Germinal center (tissue), 1 donor: ENCODE data around the gene ZNF646.
"Not testable (repeated sequence)": the region's sequence is repeated elsewhere in the genome, so short reads cannot be mapped to it uniquely, and the experiment has no call there.

Experiments
- DNase-seq: peaks from one replicate; pipeline ENCODE4 v3.0.0; 2012; ENCODE audit warnings: mixed read lengths, low spot score

ZNF646 gene

DNA sequence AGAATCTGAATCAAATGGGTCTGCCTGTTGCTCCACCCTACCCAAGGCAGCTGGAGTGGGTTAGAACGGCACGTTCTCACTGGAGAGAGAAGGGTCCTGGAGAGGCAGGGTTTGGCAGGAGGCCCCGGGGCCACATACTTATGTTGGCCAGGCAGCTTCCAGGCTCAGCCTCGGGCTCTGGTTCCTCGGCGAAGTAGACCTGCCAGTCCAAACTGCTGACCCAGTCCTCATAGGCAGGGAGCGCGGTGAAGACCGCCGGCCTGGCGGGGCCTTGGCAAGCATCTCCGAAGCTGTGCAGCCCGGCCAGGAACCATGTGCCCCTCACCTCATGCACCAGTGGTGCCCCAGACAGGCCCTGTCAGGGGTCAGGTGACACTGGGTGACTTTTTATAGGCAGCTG is 9.8 kb downstream of the ZNF646 start:
- no peak for DNase-seq

DNA sequence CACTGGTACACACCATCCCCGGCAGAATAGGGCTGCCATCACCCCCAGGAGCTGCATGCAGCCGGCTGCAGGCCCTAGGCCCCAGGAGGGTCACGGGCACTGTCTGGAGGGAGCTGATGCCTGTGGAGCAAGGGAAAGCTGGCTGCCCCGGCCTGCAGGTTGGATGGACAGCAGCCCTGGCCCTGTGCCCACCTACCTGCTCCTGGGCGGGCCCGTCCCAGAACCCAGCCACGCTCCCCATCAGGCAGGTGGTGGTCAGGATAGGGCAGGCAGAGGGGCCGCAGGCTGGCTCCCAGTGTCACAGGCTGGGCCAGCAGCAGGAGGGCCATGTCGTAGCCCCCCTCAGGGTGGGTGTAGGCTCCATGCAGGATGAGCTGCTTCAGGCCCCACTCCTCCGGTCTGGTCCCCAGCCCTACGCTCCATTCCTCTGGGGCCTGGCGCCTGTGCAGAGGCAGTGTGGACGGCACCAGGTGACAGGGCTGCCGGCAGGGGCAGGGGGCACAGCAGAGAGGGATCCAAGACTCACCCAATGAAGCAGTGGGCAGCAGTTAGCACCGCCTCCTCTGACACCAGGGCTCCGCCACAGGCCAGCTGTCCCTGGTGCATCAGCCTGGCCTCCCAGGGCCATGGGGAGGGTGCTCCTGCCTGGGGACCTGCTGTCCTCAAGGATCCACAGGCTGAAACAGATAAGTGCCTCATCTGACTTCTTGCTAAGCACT is 10.5 kb downstream of the ZNF646 start:
- no peak for DNase-seq

DNA sequence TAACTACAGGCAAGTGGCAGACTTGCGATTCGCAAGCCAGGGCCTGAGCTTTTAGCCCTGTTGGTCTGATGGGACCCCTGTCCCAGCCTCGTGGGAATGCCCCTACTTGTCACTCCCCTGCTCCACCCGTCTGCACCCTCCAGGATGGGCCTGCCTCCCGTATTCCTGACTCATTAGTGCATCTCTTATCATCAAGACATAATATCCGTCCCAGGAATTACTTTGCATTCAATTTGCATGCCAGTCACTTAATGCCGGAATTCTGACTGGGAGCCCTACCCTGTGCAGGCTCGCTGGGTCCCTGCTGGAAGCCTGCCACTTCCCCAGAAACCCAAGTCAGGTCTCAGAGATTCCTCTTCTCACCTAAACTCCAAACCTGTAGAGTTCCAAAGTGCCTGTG is 11.2 kb downstream of the ZNF646 start:
- no peak for DNase-seq

DNA sequence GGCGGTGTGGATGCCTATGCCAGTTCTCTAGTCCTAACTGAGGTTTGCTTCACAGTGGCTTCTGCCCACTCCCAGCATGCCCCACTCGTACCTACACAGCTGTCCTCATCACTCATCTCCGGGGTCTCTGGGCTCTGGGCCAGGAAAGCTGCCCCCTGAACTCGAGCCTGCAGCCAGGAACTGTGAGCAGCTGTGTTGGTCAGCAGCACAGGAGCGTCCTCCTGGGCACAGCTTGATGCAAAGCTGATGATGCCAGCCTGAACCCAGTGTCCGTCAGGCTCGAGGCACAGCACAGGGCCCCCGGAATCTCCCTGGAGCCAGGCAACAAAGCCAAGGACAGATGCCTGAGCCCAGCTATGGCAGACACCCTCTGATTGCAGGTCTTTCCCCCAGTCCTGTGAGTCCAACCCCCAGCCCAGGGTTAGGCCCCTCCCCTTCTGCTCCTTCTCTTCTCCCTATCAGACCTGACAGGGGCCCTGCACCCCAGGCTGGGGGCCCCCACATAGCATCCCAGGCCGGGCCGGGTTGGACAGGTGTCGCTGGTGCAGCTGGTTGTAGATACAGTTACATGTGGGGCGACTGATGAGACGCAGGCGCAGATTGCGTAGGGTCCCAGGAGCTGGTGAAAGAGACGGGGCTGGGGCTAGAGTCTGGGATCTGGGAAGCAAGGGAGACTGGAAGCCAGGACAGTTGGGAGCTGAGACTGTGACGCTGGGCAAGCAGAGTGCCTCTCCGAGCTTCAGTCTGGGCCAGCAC is 11.8 kb downstream of the ZNF646 start:
- DNase-seq: no peak

DNA sequence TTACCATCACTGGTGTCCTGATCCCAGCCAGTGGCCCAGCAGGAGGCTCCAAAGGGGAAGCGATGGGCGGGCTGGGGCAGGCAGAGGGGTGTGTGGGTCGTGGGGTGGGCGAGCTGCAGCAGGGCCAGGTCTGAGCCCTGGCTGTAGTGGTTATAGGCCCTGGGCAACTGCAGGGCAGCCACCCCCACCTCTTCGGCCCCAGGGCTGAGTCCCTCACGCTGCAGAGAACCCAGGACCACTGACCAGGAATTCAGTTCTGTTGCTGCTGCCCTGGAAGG is 12.3 kb downstream of the ZNF646 start:
- no peak for DNase-seq

DNA sequence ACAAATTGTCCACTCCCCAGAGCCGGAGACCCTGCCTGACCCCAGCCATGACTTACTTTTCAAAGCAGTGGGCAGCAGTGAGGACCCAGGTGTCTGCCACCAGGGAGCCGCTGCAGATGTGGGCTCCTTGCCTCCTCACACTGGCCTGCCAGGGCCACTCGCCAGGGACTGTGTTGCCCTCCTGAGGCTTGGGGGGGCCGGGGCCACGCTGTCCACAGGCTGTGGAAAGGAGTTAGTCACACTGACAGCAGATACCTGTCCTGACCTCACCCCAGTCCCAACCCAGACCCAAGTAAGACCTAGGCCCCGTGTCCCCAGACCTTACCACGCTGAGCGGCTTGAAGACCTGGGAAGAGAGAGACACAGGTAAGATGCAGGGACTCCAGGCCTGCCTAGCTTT is 13.3 kb downstream of the ZNF646 start:
- no peak for DNase-seq

DNA sequence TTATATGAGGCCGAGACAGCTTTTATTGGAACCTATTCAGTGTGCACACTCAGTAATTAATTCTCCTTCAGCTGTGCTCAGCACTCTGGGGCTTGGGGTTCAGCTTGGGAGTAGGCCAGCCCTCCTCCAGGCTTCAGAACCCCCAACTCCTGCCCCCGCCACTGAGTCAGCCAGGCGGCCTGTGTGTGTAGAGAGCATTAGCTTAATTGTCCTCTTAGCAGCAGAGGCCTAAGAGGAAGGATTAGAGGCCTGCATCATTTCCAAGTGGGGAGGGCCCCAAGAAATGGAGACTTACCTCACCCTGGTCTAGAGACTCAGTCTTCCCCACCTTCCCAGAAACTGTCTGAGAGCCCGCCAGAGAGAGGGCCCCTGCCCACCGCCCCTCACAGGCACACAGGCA is 13.7 kb downstream of the ZNF646 start:
- DNase-seq: no peak

DNA sequence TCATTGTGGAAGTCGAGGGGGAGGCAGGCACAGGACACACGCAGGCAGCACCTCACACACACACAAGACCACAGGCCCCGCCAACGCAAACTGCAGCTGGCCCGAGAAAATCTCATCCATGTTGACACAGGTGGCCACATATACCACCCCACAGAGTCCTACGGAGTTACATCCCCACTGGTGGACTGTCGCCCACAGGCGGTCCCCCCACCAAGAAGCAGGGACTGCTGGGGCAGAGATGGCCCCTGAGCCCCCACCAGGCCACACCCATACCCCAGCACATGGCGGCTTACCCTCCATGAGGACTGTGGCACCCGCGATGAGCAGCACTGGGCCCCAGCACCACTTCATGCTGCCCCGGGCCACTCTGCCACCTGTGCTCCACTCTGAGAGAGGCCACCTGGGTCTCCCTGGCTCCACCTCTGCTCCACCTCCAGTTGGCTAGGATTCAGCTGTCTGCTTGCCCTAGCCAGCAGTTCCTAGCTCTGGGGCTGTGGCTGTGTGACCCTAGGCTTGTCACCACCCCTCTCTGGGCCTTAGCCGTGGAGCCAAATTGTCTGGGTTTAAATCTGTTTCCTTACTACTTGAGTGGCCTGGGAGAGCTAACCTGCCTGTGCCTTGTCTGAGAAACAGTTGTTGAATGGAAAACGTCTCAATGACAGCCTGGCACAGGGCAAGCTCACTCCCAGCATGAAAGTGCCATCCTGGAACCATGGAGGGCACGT is 14.4 kb downstream of the ZNF646 start, which contains the start of gene PRSS53:
PRSS53 (minus strand) TSS at position 485 of the 725 bp plus-strand sequence; CDS start at position 351, 134 bp downstream.
- no peak for DNase-seq

DNA sequence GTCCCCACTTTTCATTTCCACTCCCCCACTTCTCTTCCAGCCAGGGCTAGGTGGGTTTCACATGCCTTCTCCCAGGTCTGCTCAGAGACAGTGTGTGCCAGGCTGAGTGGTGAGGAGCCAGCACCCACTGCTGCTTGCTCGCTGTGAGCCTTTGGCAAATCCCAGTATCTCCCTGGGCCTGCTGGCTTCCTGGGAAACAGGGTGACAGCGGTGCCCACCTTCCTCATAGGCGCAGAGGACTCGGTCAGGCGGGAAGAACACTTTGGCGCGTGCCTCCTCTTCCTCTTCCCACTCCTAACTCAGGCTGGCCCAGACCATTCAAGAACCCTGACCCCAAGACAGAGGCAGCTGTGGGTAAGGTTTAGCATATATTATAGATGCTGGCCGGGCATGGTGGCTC is 15.0 kb downstream of the ZNF646 start:
- no peak for DNase-seq

DNA sequence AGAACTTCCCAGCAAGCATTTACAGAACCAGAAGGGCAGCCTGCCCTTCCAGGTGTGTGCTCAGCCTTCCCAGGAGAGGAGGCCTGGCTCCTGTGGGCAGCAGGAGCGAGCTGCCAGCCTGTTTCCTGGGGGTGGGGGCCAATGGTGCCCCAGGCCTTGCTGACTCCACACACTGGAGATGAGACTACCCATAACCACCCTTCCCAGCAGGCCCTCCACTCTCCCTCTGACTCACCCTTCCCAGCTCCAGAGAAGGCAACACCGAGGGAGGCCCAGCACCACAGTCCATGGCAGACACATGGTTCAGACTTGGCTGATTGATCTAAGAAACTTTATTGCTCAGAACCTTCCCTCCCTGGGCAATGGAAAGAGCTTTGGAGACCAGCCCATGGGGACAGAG is 16.3 kb downstream of the ZNF646 start:
- no peak for DNase-seq

DNA sequence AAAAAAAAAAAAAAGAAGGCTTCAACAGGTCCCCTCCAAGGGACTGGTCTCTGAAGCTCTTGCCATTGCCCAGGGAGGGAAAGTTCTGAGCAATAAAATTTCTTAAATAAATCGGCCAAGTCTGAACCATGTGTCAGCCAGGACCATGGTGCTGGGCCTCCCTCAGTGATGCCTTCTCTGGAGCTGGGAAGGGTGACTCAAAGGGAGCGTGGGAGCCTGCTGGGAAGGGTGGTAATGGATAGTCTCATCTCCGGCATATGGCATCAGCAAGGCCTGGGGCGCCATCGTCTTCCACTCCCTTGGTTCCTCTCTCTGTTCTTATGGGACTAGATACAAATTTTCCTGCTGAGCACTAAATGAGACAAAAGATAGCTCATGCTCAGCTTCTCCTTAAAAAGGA is 18.1 kb downstream of the ZNF646 start:
- DNase-seq: no peak

DNA sequence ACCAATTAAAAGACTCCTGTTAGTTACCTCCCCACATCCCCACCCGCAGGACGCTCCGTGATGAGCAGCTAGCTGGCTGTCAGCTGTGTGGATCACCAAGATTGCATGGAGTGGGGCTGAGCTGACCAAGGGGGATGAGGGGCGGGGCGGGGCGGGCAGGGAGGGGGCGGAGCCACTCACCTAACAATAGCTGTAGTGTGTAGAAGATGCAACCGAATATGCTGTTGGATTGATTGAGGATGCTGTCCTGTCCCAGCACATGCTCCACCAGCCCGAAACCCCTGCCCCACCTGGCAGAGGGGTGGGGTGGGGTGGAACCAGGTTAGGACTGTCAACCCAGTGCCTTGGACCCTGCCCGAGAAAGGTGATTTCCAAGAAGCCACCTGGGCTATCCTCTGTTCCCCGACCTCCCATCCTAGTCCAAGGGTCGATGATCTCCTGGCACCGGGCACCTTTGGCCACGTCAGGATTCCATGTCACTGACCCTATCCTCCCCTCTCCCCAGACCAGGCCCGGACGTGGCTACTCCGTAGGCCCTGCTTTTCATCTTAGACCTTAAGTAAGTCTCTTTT is 19.0 kb downstream of the ZNF646 start:
- no peak for DNase-seq

DNA sequence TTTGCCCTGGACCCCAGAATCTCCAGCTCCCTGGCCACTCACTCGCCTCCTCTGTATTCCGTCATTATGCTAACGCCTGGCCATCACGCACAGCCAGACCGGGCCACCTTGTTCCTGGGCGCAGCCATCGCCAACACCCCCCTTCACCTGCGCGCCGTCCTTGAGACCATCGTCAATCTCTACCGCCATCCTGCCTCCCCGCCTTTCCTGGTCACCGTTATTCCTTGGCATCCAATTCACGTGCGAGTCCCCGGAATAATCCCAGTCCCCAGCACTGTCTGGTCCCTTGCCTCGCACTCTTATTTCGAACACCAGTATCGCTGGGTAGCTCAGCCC is 19.8 kb downstream of the ZNF646 start:
- DNase-seq: no peak

DNA sequence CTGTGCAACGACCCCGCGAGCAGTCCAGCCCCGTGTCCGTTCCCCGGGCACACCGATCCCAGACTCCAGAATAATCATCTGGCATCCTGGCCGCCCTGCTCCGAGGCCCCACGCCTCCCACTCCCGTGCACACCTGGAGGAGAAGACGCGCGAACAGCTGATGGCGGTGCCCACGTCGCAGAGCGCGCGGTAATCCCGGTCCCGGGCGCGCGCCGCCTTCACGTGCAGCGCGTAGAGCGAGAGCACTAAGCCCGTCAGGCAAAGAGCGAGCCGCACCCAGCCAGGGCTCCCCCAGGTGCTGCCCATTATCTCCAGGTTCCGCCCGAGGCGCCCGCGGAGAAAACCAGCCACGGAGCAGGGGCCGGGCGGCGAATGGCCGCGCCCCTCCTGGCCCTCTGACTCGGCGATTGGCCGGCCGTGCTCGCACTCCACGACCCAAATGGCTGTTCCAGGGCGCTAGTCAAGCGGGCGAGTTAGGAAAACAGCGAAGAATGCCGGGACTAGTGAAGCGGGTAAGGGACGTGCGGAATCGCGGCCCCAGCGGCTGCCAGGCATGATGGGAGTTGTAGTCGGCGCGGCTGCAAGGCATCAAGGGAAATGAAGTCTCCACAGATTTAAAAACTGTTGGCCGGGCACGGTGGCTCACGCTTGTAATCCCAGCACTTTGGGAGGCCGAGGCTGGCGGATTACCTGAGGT is 20.4 kb downstream of the ZNF646 start, which contains the start of gene VKORC1:
VKORC1 (minus strand) TSS at position 374 of the 697 bp plus-strand sequence; CDS start at position 306, 68 bp downstream.
- peak; percentile 86 for DNase-seq

DNA sequence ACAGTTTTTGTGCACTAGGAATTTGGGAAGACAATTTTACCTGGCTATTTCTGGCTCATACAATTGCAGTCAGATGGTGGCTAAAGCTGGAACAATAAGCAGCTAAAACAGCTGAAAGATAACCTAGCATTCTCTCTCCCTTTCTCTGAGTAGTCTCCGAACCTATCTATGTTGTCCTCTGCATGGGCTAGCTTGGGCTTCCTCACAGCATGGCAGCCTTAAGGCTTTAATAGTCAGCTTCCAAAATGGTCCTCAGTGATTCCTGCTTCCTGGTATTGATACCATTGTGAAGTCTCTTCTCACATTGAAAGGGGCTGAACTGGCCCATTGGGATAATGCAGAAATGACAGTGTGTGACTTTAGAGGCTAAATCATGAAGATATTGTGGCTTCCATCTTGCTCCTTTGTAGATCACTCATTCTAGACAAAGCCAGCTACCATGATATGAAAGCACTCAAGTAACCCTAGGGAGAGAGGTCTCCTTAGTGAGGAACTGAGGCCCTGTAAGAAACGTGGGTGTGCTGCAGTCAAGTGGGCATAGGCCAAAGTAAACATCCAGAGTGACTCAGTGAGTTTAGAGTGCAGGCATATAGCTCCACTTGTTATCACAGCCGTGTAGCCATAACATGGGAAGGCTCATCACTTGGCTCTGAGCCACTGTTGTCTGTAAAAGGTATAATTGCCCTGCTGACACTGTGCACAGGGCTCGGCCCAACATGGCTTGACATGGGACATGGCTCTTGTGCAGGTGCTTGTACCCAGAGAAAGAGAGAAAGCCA is 25.8 kb downstream of the ZNF646 start:
- DNase-seq: no peak

DNA sequence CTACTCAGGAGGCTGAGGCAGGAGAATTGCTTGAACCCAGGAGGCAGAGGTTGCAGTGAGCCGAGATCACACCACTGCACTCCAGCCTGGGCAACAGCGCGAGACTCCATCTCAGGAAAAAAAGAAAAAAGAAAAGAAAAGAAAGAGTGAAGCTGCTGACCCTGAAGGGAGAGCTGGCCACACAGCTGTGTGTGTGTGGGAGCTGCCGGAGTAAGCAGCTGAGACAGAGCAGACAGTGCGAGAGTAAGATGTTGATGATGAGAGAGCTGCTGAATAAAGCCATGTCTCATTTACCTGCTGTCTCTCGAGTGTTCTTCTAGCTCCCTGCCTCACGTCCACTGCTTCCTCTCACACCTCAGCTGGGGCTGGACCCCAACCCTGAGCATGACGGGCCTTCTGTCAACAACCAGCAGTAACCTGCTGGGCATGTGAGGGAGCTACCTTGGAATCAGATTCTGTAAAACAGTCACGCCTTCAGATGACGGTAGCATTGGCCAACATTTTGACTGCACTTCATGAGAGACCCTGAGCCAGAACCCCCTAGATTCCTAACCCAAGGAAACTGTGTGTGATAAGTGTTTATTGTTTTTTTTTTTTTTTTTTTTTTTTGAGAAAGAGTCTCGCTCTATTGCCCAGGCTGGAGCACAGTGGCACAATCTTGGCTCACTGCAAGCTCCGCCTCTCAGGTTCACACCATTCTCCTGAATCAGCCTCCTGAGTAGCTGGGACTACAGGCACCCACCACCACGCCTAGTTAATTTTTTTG is 26.8 kb downstream of the ZNF646 start:
- not testable (repeated sequence) for DNase-seq

DNA sequence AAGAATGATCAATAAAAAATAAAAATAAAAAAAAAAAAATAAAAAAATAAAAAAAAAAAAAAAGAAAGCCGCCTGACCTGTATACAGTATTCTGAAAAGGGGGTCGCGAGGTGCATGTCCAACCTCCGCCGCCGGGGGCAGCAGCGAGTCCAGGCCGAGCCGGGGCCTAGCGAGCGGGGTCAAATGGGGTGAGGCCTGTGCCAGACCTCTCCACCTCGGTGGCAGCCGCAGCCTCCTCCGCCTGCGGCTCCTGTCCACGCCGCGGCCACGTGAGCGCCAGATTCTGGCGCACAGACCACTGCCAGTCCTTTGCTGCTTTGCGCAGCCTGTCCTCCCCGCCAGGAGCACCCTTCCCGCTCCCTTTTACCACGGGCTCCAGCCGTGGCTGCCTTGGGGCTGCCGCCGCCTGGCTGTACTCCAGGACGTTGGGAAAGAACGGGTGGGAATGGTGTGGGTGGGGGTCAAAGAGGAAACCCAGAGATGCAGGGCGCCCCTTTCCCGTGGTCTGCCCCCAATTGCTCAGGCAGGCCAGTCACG is 31.5 kb downstream of the ZNF646 start:
- DNase-seq: peak; percentile 85

DNA sequence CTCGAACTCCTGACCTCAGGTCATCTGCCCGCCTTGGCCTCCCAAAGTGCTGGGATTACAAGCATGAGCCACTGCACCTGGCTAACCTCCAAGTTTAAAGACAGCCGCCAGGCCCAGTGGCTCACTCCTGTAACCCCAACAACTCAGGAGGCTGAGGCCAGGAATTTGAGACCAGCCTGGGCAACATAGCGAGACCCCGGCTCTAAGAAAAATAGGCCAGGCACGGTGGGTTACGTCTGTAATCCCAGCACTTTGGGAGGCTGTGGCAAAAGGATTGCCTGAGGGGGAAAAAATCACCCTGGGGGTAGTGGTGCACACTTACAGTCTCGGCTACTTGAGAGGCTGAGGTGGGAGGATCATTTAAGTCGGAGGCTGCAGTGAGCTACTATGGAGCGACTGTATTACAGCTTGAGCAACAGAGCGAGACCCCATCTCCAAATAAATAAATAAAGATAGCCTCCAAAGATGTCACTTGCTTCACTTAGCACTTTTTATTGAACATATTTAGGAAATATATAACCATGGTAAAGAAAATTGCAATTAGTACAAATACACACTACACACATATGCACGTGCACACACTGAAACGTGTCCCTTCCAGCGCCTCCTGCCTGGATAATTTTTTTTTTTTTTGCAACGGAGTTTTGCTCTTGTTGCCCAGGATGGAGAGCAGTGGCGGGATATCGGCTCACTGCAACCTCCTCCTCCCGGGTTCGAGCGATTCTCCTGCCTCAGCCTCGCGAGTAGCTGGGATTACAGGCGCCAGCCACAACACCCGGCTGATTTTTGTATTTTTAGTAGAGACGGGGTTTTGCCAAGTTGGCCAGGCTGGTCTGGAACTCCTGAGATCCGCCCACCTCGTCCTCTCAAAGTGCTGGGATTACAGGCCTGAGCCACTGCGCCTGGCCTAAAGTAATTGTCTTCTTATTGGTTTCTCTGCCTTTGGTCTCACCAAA is 32.6 kb downstream of the ZNF646 start:
- no peak for DNase-seq

DNA sequence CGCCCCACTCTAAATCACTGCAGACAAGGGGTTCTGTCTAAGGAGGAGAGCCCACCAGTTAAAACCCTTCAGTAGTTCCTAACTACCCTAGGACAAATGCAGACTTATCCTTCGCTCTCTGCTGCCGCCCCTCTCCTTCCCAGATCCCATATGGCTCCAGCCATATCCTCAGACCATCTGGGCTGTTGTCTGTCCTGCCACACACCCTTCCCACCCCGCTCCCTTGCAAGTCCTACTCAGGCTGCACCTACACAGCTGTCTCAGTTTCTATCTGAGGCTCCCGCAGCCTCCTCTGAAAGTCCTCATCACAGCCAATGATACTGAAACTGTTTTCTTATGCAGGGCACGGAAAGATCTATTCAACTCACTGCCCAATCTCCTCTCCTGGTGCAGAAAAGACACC is 33.2 kb downstream of the ZNF646 start:
- DNase-seq: no peak
